ENCODE results near the gene TAS1R1. TPM values are rescaled to one million over a fixed set of nuclear protein-coding genes. Genes with fewer than 3 reads are reported as not detected.

Gene TAS1R1
- polyA plus RNA-seq, 1 donor from 2014 or later = not detected

DNA sequence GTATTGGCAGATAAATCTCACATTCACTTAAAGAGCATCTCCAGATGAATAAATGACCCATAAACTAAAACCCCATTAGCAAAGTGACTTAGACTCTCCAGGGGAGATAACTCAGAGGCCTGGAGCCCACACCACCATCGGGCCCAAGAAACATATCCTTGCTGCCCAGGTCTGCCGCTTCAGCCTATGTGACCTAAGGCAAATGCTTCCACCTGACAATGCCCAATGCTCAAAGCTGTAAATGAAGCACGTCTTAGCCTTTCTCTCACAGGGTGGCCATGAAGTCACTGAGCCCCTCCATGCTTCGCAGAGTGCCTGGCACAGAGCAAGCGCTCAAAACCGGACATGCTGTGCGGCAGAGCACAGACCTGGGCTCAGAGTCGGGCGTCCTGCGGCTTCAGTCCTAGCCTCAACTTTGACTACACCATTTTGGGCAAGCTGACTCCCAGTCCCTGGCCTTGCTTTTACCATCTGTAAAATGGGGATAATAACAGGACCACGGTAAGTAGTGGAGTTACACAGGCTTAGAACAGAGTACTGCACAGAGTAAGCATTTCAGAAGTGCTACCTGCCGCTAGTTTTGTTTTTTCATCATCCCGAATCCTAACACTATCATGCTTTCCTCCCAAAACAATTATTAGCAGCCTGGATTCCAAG, 24.5 kb upstream of the TAS1R1 start:
- H3K27me3 ChIP-seq (ENCODE audit: insufficient read depth, low read depth, low read length) = no peaks in the 10 kb centered on the region
- H3K9me3 ChIP-seq (ENCODE audit: low read length) = no peaks in the 10 kb centered on the region
- H3K79me2 ChIP-seq (replicated peaks; ENCODE audit: insufficient read depth, low read length) = no peaks in the 10 kb centered on the region
- TF ChIP-seq, protein P1, sequence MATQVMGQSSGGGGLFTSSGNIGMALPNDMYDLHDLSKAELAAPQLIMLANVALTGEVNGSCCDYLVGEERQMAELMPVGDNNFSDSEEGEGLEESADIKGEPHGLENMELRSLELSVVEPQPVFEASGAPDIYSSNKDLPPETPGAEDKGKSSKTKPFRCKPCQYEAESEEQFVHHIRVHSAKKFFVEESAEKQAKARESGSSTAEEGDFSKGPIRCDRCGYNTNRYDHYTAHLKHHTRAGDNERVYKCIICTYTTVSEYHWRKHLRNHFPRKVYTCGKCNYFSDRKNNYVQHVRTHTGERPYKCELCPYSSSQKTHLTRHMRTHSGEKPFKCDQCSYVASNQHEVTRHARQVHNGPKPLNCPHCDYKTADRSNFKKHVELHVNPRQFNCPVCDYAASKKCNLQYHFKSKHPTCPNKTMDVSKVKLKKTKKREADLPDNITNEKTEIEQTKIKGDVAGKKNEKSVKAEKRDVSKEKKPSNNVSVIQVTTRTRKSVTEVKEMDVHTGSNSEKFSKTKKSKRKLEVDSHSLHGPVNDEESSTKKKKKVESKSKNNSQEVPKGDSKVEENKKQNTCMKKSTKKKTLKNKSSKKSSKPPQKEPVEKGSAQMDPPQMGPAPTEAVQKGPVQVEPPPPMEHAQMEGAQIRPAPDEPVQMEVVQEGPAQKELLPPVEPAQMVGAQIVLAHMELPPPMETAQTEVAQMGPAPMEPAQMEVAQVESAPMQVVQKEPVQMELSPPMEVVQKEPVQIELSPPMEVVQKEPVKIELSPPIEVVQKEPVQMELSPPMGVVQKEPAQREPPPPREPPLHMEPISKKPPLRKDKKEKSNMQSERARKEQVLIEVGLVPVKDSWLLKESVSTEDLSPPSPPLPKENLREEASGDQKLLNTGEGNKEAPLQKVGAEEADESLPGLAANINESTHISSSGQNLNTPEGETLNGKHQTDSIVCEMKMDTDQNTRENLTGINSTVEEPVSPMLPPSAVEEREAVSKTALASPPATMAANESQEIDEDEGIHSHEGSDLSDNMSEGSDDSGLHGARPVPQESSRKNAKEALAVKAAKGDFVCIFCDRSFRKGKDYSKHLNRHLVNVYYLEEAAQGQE (IDR thresholded peaks at IDR 0.05; ENCODE audit: borderline replicate concordance) = no peak
- no peak for TF ChIP-seq RAD21 (conservative IDR thresholded peaks at IDR 0.05)
- TF ChIP-seq, protein P2, sequence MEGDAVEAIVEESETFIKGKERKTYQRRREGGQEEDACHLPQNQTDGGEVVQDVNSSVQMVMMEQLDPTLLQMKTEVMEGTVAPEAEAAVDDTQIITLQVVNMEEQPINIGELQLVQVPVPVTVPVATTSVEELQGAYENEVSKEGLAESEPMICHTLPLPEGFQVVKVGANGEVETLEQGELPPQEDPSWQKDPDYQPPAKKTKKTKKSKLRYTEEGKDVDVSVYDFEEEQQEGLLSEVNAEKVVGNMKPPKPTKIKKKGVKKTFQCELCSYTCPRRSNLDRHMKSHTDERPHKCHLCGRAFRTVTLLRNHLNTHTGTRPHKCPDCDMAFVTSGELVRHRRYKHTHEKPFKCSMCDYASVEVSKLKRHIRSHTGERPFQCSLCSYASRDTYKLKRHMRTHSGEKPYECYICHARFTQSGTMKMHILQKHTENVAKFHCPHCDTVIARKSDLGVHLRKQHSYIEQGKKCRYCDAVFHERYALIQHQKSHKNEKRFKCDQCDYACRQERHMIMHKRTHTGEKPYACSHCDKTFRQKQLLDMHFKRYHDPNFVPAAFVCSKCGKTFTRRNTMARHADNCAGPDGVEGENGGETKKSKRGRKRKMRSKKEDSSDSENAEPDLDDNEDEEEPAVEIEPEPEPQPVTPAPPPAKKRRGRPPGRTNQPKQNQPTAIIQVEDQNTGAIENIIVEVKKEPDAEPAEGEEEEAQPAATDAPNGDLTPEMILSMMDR (IDR thresholded peaks at IDR 0.05; ENCODE audit: poor library complexity, severe bottlenecking) = no peak
- no peaks in the 10 kb centered on the region for H3K9me2 ChIP-seq (ENCODE audit: insufficient read depth, low read length)
- H3F3A ChIP-seq (ENCODE audit: insufficient read depth, low read length, poor library complexity, severe bottlenecking) = no peaks in the 10 kb centered on the region
- H4K20me1 ChIP-seq (ENCODE audit: insufficient read depth) = no peaks in the 10 kb centered on the region
- peaks cover 12% of the 10 kb centered on the region for H3K36me3 ChIP-seq (ENCODE audit: insufficient read depth, low read length)
- H2AFZ ChIP-seq (ENCODE audit: low read depth, low read length) = no peak overlapping the region
- no peak overlapping the region for H3K27ac ChIP-seq (ENCODE audit: low read length)
- H3K4me2 ChIP-seq (ENCODE audit: low read length) = no peak overlapping the region
- H3K9ac ChIP-seq (ENCODE audit: low read length) = no peak overlapping the region
- H3K4me3 ChIP-seq (ENCODE audit: low read length) = no peak overlapping the region

DNA sequence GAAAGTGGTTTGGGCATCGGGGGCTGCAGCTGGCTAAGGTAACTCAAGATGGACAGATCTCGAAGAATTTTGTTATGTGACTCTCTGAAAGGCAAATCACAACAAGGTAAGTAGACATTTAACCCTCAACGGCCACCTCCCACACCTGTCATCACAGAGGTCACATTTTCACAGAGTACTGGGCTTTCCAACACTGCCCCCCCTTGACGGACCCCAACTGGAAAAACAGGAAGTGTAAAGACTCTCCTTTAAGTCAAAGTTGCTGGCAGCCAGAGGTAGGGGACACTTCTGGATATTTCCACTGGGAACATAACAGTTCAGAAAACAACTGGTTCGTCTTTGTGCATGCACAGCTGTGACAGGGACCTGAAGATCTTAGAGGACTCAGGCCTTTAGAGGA, 23.1 kb upstream of the TAS1R1 start:
- Histone ChIP-seq H3K79me2 (replicated peaks; ENCODE audit: insufficient read depth, low read length) (no peaks in the 10 kb centered on the region), H3K4me3 (ENCODE audit: low read length) (no peak overlapping the region), H3K36me3 (ENCODE audit: insufficient read depth, low read length) (peaks cover 12% of the 10 kb centered on the region), H3K27ac (ENCODE audit: low read length) (no peak overlapping the region), H2AFZ (ENCODE audit: low read depth, low read length) (no peak overlapping the region), H3K9me2 (ENCODE audit: insufficient read depth, low read length) (no peaks in the 10 kb centered on the region), H3K9ac (ENCODE audit: low read length) (no peak overlapping the region), H4K20me1 (ENCODE audit: insufficient read depth) (no peaks in the 10 kb centered on the region), H3F3A (ENCODE audit: insufficient read depth, low read length, poor library complexity, severe bottlenecking) (no peaks in the 10 kb centered on the region), H3K27me3 (ENCODE audit: insufficient read depth, low read depth, low read length) (no peaks in the 10 kb centered on the region), H3K4me2 (ENCODE audit: low read length) (no peak overlapping the region), H3K9me3 (ENCODE audit: low read length) (no peaks in the 10 kb centered on the region)
- TF ChIP-seq MXI1 (conservative IDR thresholded peaks at IDR 0.05; ENCODE audit: poor library complexity, severe bottlenecking) (no peak), POLR2AphosphoS5 (IDR thresholded peaks at IDR 0.05) (no peak), RAD21 (conservative IDR thresholded peaks at IDR 0.05) (no peak), EP300 (conservative IDR thresholded peaks at IDR 0.05; ENCODE audit: poor library complexity, severe bottlenecking) (no peak), EZH2 (IDR thresholded peaks at IDR 0.05; ENCODE audit: borderline replicate concordance, insufficient read depth, low read length, poor library complexity, severe bottlenecking) (no peak), TAF1 (IDR thresholded peaks at IDR 0.05; ENCODE audit: low read depth) (no peak), SMC3 (conservative IDR thresholded peaks at IDR 0.05; ENCODE audit: poor library complexity) (no peak)
- TF ChIP-seq, protein P2 (IDR thresholded peaks at IDR 0.05; ENCODE audit: poor library complexity, severe bottlenecking) = no peak
- TF ChIP-seq, protein P1 (IDR thresholded peaks at IDR 0.05; ENCODE audit: borderline replicate concordance) = no peak

Data from neural cell (in vitro differentiated cells).